GM15510 (cell line): Measurements from ENCODE around the gene ADGRA1.

Source experiments
- POLR2A ChIP-seq: IDR thresholded peaks from 3 replicates; pipeline ENCODE4 v1.6.1; 2011; ENCODE audit warnings: borderline replicate concordance; ENCODE audit not compliant: insufficient read length; ENCODE audit errors: extremely low read depth

ADGRA1 gene

DNA sequence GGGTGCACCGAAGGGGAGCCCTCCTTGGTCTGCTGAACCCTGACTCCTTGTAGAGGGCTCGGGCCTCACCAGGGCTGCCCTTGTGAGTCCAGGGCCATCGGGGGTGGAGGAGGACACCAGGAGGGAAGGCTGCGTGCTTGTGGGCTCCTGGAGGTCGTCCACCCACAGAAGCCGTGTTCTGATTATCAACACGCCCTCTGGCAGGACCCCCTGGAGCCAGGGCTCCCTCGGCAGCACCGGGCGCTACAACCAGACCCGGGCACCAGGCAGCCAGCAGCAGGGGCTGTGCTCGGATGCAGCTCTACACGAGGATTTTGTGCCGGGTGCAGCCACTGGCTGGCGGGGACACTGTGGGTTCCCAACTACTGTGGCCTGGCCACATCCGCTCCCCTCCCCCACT is 6.1 kb upstream of the ADGRA1 start:
- TF ChIP-seq POLR2A, result no peak

DNA sequence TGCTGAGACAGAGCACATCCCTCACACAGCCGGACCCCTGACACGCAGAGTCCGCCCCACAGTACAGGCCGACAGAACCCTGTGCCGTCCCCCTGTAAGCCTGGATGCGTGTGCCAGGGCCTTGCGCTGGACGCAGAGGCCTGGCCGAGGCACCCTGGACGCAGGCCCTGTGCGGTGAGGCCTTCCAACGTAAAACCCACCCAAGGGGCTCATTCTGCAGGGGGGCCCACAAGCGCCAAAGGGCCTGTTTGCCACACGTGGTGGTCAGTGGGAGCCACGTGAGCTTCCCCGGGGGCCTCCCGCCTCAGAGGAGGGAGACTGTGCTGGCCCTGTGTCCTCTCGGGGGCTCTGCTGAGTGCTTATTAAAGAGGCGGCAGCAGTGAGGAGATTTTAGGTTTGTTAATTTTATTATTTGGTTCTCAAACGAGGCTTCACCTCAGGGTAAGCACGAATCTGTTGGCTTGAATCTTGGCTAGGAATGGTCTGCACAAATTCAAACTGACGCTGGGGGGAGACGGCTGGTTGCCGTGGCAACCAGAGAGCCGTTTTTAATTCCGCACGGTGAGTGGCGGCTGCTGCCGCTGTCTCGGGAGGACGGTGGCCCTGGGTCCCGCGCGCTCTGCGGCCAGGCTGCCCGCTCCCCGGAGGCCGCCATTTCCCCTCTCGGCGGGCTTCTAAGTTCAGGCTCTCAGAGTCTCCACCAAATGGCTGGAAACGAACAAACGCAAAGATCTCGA is 4.9 kb upstream of the ADGRA1 start:
- no peak for TF ChIP-seq POLR2A

DNA sequence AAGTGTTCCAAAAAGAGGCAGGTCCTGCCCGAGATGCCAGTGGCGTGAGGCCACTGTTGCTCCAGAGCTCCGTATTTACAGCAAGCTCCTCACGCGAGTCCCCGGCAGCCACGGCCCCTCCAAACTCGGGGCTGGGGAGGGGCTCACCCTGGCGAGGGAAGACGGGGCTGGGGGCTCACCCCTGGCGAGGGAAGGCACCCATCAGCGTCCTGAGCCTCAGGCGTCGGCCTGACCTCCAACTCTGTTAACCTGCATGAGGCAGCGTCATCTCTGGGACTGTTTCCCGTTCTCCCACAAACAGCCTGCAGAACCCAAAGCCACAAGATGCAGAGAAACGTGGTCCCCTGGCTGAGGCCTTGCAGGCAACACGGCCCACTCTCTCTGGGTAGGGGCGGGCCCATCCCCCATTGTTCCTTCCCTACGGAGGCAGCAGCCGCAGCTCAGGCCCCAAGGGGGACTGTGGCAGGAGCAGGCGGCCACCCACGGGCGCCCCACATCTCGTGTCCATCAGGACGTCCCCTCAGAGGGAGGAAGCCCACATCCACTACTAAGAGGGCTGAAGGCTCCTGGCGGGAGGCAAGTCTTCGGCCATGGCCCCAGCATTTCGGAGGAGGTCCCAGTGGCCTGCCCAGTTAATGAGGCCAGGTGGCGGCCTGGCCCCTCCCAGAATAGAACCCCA is 4.2 kb upstream of the ADGRA1 start:
- no peak for TF ChIP-seq POLR2A

DNA sequence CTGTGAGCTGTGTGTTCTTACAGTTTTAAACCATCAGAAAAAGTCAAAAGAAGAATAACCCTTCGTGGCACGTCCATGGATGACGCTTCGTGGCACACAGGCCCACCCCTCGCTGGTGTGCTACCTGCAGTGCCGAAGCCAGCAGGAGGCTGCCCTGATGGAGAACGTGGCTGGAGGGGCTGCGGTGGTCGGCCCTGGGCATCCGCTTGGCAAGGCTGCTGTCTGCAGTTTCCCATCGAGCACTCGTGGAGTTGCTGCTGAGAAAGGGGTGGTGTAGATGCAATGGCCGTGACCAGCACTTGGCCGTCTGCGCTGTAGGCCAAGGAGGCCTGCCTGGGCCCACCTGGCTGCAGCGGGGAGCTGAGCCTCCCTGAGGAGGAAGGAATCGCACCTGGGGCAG is 3.2 kb upstream of the ADGRA1 start:
- no peak for TF ChIP-seq POLR2A

GRCh38 chr10:133085251-133086125 is 2.2 kb upstream of the ADGRA1 start:
- no peak for TF ChIP-seq POLR2A

GRCh38 chr10:133086247-133086646 is 1.5 kb upstream of the ADGRA1 start:
- no peak for TF ChIP-seq POLR2A

GRCh38 chr10:133087045-133087678 is 562 bp upstream of the ADGRA1 start:
- TF ChIP-seq POLR2A, result no peak

GRCh38 chr10:133088179-133088955 is 643 bp downstream of the ADGRA1 start:
- TF ChIP-seq POLR2A, result no peak

DNA sequence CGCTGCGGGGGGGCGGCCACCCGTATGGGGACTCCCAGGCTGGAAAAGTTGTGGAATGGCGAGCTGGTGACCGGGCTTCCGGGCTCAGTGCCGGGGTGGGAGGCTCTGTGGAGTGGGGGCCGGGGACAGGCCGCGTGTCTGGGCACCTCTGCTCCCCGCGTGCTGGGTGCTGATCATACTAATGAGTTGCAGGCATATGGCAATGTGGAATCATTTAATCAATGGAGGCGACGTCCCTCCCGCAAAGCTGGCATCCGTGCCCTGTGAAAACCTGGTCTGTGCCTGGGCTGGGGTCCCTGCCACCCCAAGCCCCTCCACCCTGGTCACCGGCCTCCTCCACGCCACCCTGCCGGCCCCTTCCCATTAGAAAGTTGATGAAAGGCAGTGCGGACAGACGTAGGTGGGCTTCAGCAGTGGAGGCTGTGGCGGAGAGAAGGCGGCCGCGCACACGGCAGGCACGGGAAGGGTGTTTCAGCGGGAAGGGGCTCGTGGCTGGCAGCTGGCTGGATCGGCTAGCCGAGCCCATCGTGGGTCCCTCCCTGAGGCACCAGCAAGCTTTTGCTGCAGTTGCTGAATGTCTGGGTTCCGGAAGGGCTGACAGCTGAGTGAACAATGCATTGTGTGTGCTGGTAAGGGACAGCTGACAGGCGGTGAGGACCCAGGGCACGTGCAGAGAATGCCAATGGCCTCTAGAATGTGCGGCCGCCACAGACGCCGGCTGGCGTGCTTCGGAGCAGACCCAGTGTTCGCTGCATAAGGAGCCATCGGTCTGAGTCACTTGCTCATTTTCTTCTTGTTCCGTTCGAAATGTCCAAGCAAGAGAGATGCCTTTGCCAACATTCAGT is 1.5 kb downstream of the ADGRA1 start:
- no peak for TF ChIP-seq POLR2A

GRCh38 chr10:133090101-133090500 is 2.4 kb downstream of the ADGRA1 start:
- TF ChIP-seq POLR2A, result no peak

- no peak for TF ChIP-seq POLR2A
These were observed 2.9 kb downstream of the ADGRA1 start for GRCh38 chr10:133090654-133091053.

DNA sequence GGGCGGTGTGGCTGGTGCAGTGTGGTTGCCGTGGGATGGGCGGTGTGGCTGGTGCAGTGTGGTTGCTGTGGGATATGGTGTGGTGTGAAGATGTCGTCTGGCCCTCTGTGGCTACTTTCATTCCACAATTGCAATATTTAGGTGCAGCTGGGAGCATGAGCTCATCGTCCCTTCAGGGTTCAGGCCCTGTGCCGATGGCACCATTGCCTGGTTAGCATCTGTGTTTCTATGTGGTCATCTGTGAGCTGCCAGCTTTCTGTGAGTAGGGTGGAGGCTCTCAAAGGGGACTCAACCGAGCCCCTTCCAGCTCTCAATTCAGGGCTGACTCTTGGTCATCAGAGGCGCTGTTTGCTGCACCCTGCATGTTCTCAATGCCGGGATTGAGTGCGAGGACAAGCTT is 3.6 kb downstream of the ADGRA1 start:
- TF ChIP-seq POLR2A, result no peak

- no peak for TF ChIP-seq POLR2A
These were observed 5.6 kb downstream of the ADGRA1 start for GRCh38 chr10:133093291-133093690.
